GM12864 (cell line): ENCODE data around the gene LTV1.

Source experiments
- DNase-seq: peaks from one replicate; pipeline ENCODE4 v3.0.0-alpha.2; 2011; ENCODE audit warnings: low read depth
- H3K4me3 ChIP-seq: 2 replicates; pipeline ENCODE4 v1.5.1; 2011; ENCODE audit warnings: mild to moderate bottlenecking, low read depth, low read length, control low read depth
- TF ChIP-seq, protein P1 (sequence below): IDR thresholded peaks from 2 replicates; pipeline ENCODE4 v1.5.1; 2011; ENCODE audit warnings: low read depth, mild to moderate bottlenecking, moderate library complexity, low read length, control low read depth, inconsistent platforms; ENCODE audit errors: missing control alignments

The LTV1 gene

DNA sequence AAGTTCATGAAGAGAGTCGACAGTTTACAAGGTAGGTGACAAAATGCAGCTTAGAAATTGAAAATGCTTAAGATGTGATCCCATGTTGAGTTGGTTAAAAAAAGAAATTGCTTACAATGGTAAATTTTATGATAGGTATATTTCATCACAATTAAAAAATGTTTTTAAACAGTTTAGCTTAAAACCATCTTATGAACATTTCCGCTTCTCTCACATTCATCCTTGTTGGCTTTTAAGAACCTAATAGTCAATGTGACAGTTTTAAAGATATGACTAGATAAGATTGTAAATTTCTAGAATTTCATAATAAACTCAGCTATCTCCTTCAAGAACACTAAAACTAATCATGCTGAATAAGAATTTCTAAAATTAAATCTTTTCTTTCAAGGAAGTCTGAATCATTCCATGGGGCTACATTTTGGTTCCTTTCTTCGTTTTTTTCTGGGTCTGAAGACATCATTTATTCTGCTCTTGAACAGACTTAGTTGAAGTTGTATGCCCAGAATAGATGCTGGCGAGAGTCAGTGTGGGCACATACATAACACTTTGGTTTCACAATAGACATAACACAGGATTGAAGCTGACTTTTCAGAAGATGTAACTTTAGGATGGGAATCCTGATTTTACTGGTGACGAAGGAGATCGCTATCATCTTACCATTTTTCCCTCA lies 35.9 kb upstream of the LTV1 start:
- no peak for DNase-seq
- TF ChIP-seq, protein P1, sequence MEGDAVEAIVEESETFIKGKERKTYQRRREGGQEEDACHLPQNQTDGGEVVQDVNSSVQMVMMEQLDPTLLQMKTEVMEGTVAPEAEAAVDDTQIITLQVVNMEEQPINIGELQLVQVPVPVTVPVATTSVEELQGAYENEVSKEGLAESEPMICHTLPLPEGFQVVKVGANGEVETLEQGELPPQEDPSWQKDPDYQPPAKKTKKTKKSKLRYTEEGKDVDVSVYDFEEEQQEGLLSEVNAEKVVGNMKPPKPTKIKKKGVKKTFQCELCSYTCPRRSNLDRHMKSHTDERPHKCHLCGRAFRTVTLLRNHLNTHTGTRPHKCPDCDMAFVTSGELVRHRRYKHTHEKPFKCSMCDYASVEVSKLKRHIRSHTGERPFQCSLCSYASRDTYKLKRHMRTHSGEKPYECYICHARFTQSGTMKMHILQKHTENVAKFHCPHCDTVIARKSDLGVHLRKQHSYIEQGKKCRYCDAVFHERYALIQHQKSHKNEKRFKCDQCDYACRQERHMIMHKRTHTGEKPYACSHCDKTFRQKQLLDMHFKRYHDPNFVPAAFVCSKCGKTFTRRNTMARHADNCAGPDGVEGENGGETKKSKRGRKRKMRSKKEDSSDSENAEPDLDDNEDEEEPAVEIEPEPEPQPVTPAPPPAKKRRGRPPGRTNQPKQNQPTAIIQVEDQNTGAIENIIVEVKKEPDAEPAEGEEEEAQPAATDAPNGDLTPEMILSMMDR = no peak
- H3K4me3 ChIP-seq = no peak overlapping the region

DNA sequence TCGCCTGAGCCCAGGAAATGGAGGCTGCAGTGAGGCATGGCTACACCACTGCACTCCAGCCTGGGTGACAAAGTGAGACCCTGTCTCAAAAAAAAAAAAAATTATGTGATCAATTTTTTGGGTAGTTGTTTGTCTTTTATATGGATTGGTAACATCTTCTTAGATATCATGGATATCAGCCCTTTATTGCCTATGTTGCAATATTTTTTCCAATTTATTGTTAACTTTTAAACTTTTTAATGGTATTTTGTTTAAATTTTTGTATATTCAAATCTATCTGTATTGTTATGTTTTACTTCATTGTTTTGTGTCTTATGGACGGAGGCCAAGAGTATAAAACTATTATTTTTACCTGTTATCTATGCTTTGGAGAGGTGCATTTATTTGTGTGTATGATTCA lies 32.4 kb upstream of the LTV1 start:
- TF ChIP-seq, protein P1 = no peak
- no peak overlapping the region for H3K4me3 ChIP-seq

DNA sequence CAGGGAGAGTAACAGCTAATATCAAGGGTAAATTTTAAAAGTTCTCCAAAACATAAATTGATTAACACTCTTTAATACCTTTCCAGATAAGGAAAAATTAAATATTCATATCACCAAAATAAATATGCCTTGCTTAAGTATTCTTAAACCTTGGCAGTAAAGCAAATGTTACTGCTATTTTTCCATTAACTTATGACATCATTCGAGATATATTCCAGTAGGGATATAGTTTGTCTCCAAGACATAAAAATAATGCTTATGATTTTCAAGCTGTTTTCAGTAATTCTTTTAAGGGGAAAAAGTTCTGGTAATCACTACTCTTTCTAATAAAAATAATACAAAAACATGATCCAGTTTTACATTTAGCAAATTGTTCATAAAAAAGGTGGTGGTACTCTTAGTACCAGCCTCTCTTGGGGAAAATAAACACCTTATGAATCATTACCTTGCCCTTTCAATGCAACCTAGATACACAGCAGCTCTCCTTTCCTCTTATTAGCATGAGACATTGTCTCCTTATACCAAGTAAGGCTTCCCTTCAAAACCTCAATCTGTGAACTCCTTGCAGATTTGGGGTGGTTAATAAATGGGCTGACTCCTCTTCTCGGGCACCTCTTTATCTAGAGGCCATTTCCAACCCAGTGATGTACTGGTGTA lies 31.5 kb upstream of the LTV1 start:
- H3K4me3 ChIP-seq = no peak overlapping the region
- TF ChIP-seq, protein P1 = no peak
- DNase-seq = no peak

More for the DNA sequence above, 32.4 kb upstream of the LTV1 start:
- no peak for DNase-seq

DNA sequence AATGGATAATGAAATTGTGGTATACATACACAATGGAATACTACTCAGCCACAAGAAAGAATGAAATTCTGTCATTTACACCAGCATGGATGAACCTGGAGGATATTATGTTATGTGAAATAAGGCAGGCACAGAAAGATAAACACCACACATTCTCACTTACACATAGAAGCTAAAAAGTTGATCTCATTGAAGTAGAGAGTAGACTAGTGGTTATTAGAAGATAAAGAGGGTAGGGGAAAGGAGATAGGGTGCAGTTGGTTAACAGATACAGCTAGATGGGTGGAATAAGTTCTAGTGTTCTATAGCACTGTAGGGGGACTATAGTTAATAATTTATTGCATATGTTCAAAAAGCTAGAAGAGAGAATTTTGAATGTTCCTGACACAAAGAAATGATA lies 25.5 kb upstream of the LTV1 start:
- TF ChIP-seq, protein P1 = no peak
- no peak overlapping the region for H3K4me3 ChIP-seq
- no peak for DNase-seq

DNA sequence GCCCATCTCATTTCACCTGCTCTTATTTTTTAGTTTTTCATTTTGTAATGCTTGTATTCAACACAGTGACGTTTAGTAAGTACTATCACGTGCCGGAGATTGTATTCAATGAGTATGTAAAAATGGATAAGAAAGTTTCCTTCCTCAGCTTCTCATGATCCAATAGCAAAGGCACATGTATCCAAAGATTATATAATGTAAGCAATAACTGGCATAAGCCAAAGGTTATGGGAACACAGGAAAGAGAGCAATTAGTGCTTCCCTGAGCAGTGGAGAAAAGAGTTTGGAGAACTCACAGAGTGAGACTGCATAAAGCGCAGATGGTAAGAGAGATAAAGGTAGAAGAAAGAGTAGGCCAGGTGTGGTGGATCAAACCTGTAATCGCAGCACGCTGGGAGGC lies 21.8 kb upstream of the LTV1 start:
- no peak for DNase-seq
- no peak overlapping the region for H3K4me3 ChIP-seq
- TF ChIP-seq, protein P1 = no peak

DNA sequence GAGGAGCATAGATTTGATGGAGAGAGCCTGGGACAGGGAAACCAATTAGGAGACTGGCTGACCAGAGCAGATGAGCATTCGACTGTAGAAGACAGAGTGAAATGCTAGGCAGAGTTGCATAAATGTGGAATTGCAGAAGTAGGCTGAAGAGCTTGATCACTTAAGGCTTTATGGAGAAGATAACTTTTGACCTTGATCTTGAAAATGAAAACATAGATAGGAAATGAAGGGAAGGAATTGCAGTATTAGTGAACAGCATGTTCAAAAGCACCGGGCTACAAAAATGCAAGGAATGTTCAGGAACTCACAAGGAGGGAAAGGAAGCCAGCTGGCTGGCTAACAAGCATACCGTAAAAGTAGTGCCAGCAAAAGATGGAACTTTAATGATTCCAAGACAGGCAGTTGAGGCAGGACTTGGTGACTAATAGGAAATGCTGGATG lies 20.5 kb upstream of the LTV1 start:
- TF ChIP-seq, protein P1 = no peak
- H3K4me3 ChIP-seq = no peak overlapping the region
- DNase-seq = no peak

DNA sequence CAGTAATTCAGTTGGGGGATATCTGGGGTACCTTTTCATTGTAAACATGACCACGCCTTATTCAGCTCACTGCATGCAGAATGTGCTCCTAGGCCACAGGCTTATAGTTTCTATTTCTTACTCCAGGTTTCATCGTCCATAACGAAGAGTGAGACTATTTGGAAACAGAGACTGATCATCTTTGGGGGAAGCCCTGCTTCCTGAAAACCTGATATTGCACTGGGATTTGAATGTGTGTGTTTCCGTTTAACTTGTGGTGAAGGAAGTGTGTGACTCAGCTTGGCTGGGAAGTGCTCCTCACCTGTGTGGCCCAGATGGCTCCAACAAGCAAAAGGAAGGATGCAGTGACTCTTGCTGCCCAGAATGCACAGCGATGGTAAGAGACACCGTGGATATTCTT lies 19.6 kb upstream of the LTV1 start:
- no peak overlapping the region for H3K4me3 ChIP-seq
- TF ChIP-seq, protein P1 = no peak
- no peak for DNase-seq
